Ascending aorta (tissue), 2 donors: ENCODE results near the gene ZNRF4. TPM values are rescaled to one million over a fixed set of nuclear protein-coding genes. Genes with fewer than 3 reads are reported as not detected.

Experiments used
- DNase-seq, 2 donors: peaks; one replicate each; pipeline ENCODE4 v3.0.0-alpha.2; 2019; ENCODE audit warnings: low spot score in 2 of 2
- H3K27ac ChIP-seq, 2 donors: fragments of 200-600 bp; sonication (generic); one replicate each; pipeline ENCODE4 v1.5.1; 2016 to 2017; ENCODE audit warnings: mild to moderate bottlenecking in 1 of 2
- H3K27me3 ChIP-seq: fragments of 200-600 bp; sonication (generic); one replicate; pipeline ENCODE4 v1.5.1; 2017
- H3K36me3 ChIP-seq, 2 donors: fragments of 200-600 bp; sonication (generic); one replicate each; pipeline ENCODE4 v1.5.1; 2016
- H3K4me1 ChIP-seq, 2 donors: fragments of 200-600 bp; sonication (generic); one replicate each; pipeline ENCODE4 v1.5.1; 2016 to 2017; ENCODE audit warnings: mild to moderate bottlenecking in 1 of 2
- H3K4me3 ChIP-seq, 2 donors: fragments of 200-600 bp; sonication (generic); one replicate each; pipeline ENCODE4 v1.5.1; 2016 to 2017; ENCODE audit warnings: mild to moderate bottlenecking in 1 of 2
- H3K9me3 ChIP-seq, 2 donors: fragments of 200-600 bp; sonication (generic); one replicate each; pipeline ENCODE4 v1.5.1; 2016
- intact Hi-C: fragments of 100-400 bp; cut with DNase I; formaldehyde crosslinking; loops from one replicate; pipeline ENCODE4 v1.15.1; 2023
- total RNA-seq: library from RNA; depleted of rRNA; stranded (reverse); fragments of >200 nt; gene quantifications from one replicate; pipeline ENCODE4 v1.1.0, GENCODE V29; 2016
- TF ChIP-seq, protein P1 (sequence below), 3 experiments: fragments of 200-600 bp in 2 of 3; fragments of 450-650 bp in 1 of 3; sonication (generic) in 2 of 3; IDR thresholded peaks; one replicate each; pipeline ENCODE4 v1.5.1; 2016 to 2019; ENCODE audit warnings: antibody characterized with exemption in 3 of 3, mild to moderate bottlenecking in 1 of 3, moderate library complexity in 1 of 3

The ZNRF4 gene
- total RNA-seq, 1 donor from 2014 or later: not detected

DNA sequence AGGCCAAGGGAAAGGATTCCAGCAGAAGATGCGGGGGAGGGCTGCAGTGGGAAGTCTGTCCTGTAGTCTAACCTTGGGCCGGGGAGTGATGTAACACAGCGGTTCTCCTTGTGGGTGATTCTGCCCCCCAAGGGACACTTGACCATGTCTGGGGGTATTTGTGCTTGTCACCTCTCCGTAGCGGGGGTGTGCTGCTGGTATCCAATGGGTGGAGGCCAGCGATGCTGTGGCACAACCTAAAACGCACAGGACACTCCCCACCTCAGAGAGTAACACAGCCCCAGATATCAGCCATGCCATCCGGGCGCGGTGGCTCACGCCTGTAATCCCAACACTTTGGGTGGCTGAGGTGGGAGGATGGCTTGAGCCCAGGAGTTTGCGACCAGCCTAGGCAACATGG is 36.3 kb downstream of the ZNRF4 start:
- Histone ChIP-seq H3K4me1 (no peaks in the 10 kb centered on the region), H3K9me3 (no peaks in the 10 kb centered on the region), H3K4me3 (no peak overlapping the region), H3K36me3 (no peaks in the 10 kb centered on the region), H3K27me3 (no peaks in the 10 kb centered on the region), H3K27ac (no peak overlapping the region)
- no peak for DNase-seq
- TF ChIP-seq, protein P1, sequence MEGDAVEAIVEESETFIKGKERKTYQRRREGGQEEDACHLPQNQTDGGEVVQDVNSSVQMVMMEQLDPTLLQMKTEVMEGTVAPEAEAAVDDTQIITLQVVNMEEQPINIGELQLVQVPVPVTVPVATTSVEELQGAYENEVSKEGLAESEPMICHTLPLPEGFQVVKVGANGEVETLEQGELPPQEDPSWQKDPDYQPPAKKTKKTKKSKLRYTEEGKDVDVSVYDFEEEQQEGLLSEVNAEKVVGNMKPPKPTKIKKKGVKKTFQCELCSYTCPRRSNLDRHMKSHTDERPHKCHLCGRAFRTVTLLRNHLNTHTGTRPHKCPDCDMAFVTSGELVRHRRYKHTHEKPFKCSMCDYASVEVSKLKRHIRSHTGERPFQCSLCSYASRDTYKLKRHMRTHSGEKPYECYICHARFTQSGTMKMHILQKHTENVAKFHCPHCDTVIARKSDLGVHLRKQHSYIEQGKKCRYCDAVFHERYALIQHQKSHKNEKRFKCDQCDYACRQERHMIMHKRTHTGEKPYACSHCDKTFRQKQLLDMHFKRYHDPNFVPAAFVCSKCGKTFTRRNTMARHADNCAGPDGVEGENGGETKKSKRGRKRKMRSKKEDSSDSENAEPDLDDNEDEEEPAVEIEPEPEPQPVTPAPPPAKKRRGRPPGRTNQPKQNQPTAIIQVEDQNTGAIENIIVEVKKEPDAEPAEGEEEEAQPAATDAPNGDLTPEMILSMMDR (IDR thresholded peaks at IDR 0.05): no peak
- intact Hi-C loops: no loop called here

DNA sequence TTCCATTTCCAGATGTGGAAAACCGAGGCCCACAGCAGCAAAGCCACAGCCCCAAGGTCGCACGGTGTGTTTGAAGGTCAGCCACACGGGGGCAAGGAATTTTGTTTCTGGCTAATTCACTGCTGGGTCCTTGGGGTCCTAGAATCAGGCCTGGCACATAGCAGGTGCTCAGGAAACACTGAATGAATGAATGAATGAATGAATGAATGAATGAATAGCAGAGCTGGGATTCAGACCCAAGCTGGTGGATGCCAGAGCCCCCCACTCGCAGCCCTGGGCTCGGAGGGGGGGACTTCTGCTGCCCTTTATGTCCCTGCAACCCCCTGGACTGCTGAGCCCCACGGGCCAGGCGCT is 37.0 kb downstream of the ZNRF4 start:
- no peak overlapping the region for H3K4me3 ChIP-seq
- no peaks in the 10 kb centered on the region for H3K36me3 ChIP-seq
- no peaks in the 10 kb centered on the region for H3K4me1 ChIP-seq
- no peaks in the 10 kb centered on the region for H3K9me3 ChIP-seq
- no peak overlapping the region for H3K27ac ChIP-seq
- intact Hi-C loops: no loop called here
- no peak for DNase-seq
- no peaks in the 10 kb centered on the region for H3K27me3 ChIP-seq
- TF ChIP-seq, protein P1 (IDR thresholded peaks at IDR 0.05): no peak

DNA sequence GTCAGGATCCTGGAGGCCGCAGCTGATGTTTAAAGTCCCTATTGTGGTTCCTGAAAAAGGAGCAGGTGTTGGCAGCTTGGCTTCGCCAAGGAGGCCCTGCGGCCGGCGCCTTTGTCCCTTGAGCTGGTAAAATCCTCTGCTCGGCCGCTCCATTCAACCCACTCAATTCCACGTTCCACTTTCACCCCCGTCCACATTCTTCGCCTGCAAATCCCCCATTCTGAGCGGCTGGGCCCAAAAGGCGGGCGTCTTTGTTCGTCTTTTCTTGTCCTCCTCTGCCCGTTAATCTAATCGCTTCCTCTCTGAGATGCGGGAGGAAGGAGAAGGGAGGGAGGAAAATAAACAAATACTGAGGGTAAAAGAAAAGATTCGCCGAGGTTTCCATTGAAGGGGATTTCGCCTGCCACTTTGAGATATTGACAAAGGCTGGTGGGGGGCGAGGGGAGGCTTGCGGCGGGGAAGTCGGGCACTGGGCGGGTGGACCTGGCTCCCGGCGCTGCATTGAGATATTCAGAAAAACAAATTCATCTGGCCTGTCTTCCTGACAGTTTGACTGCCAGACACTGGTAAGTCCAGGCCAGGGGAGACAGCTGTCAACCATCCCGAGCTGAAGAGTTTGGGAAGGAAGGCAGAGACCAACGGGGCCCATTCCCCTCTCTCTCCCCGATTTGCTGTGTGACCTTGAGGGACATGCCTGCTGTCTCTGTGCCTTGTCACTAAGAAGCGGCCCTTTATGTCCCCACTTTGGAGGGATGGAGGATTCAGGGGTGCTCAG is 37.6 kb downstream of the ZNRF4 start:
- H3K27me3 ChIP-seq: no peaks in the 10 kb centered on the region
- H3K4me1 ChIP-seq: no peaks in the 10 kb centered on the region
- no peaks in the 10 kb centered on the region for H3K36me3 ChIP-seq
- TF ChIP-seq, protein P1 (IDR thresholded peaks at IDR 0.05): no peak
- intact Hi-C loops: no loop called here
- DNase-seq: no peak
- H3K9me3 ChIP-seq: no peaks in the 10 kb centered on the region
- H3K4me3 ChIP-seq: no peak overlapping the region
- H3K27ac ChIP-seq: no peak overlapping the region

DNA sequence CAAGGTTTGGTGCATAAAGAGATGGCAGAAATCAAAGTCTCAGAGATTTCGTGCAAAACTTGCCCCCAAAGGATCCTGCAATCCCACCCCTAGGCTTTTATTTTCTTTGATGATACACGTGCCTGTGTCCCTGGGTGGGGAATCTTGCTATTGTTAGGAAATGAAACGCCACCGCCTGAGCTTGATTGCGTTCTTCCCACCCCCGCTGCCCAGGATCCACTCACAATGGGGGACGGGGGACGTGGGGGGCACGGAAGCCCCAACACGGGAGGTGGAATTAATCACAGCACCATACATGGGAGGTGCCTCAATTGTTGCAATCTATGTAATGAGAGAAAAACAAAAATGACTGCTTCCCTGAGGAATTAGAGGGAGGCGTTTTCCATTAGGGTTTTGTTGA is 39.6 kb downstream of the ZNRF4 start:
- H3K9me3 ChIP-seq: no peaks in the 10 kb centered on the region
- H3K27me3 ChIP-seq: no peaks in the 10 kb centered on the region
- H3K4me1 ChIP-seq: no peaks in the 10 kb centered on the region
- no peaks in the 10 kb centered on the region for H3K36me3 ChIP-seq
- no peak overlapping the region for H3K4me3 ChIP-seq
- DNase-seq: no peak
- TF ChIP-seq, protein P1 (IDR thresholded peaks at IDR 0.05): no peak
- no peak overlapping the region for H3K27ac ChIP-seq
- intact Hi-C loops: no loop called here

DNA sequence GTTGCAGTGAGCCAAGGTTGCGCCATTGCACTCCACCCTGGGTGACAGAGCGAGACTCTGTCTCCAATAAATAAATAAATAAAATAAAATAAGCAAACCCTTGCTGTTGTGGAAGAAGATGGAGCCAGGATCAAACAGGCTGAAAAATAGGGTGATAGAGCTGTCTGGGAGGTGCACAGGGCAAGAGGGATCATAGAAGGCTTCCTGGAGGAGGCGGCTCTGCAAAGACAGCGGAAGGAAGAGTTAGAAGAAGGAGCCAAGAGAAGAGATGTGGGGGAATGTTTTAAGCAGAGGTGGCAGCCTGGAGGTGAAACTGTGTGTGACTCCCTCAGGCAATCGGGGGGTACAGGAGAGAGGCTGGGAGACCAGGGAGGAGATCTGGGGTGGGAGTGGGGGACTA is 40.6 kb downstream of the ZNRF4 start:
- DNase-seq: no peak
- TF ChIP-seq, protein P1 (IDR thresholded peaks at IDR 0.05): no peak
- intact Hi-C loops: no loop called here

More for the DNA sequence above, 40.6 kb downstream of the ZNRF4 start:
- Histone ChIP-seq H3K4me1 (no peaks in the 10 kb centered on the region), H3K27ac (no peak overlapping the region), H3K4me3 (no peak overlapping the region), H3K9me3 (no peaks in the 10 kb centered on the region), H3K27me3 (no peaks in the 10 kb centered on the region), H3K36me3 (no peaks in the 10 kb centered on the region)
